ENCODE results near the gene BTNL8.

BTNL8 gene

DNA sequence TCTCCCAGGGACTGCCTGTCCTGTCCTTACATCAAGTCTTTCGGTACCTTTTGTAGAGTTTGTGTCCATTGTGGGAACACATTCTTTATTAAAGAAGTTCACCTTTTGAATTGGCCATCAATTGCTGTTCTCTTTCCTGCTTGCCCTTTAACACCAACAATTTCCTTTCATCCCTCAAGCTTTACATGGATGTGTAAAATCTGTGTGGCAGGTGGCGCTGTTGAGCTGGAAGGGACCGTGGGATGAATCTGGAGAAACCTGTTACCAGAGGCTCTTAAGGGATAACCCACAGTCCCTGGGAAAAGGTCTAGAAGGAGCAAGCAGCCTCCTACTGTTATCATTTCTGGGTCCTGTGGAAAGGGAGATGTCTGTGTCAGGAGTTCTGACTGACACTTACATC is 30.0 kb upstream of the BTNL8 start:
- Histone ChIP-seq H3K4me2 (ENCODE audit: low read length) (no peak overlapping the region), H3F3A (ENCODE audit: control insufficient read depth, insufficient read depth) (no peaks in the 10 kb centered on the region; the same call in 1 of the 2 replicates), H3K36me3 (ENCODE audit: control insufficient read depth, low read length) (no peaks in the 10 kb centered on the region), H3K4me1 (ENCODE audit: control insufficient read depth, low read length) (peaks cover 13% of the 10 kb centered on the region), H3K27ac (ENCODE audit: low read depth, low read length) (no peak overlapping the region), H3K9me3 (ENCODE audit: control insufficient read depth, insufficient read depth, low read length) (no peaks in the 10 kb centered on the region), H4K20me1 (ENCODE audit: control insufficient read depth, insufficient read depth, low read depth, low read length) (no peaks in the 10 kb centered on the region), H3K27me3 (ENCODE audit: control insufficient read depth, low read length) (no peaks in the 10 kb centered on the region), H3K79me2 (ENCODE audit: control insufficient read depth, low read length) (no peaks in the 10 kb centered on the region), H3K4me3 (ENCODE audit: low read length) (no peak overlapping the region), H3K9me2 (replicated peaks; ENCODE audit: control insufficient read depth, low read length) (no peaks in the 10 kb centered on the region)
- TF ChIP-seq, protein P1, sequence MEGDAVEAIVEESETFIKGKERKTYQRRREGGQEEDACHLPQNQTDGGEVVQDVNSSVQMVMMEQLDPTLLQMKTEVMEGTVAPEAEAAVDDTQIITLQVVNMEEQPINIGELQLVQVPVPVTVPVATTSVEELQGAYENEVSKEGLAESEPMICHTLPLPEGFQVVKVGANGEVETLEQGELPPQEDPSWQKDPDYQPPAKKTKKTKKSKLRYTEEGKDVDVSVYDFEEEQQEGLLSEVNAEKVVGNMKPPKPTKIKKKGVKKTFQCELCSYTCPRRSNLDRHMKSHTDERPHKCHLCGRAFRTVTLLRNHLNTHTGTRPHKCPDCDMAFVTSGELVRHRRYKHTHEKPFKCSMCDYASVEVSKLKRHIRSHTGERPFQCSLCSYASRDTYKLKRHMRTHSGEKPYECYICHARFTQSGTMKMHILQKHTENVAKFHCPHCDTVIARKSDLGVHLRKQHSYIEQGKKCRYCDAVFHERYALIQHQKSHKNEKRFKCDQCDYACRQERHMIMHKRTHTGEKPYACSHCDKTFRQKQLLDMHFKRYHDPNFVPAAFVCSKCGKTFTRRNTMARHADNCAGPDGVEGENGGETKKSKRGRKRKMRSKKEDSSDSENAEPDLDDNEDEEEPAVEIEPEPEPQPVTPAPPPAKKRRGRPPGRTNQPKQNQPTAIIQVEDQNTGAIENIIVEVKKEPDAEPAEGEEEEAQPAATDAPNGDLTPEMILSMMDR (IDR thresholded peaks at IDR 0.05; ENCODE audit: low read depth, low read length, poor library complexity, severe bottlenecking) = peak; percentile 89
- TF ChIP-seq EZH2phosphoT487 (IDR thresholded peaks at IDR 0.05; ENCODE audit: borderline replicate concordance, low read length) = no peak

DNA sequence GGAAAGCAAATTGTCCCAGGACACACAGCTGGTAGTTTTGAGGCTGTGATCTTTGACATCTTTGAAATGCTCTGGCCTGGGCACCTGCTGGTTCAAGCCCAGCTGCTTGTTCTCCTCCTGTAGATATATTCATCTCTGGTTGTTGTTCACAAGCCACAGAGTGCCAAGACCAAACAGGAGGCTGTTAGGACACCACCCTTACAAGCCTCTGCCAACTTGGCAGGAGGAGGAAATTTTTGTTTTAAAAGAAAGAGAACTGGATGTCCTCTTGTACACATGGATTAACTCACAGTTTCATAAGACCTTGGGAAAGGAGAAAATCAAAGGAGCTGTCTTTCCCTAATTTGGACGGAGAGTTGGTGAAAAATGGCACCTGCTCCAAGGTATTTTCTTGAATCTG is 29.4 kb upstream of the BTNL8 start:
- Histone ChIP-seq H3K79me2 (ENCODE audit: control insufficient read depth, low read length) (no peaks in the 10 kb centered on the region), H3K4me2 (ENCODE audit: low read length) (no peak overlapping the region), H3F3A (ENCODE audit: control insufficient read depth, insufficient read depth) (no peaks in the 10 kb centered on the region; the same call in 1 of the 2 replicates), H3K9me2 (replicated peaks; ENCODE audit: control insufficient read depth, low read length) (no peaks in the 10 kb centered on the region), H3K36me3 (ENCODE audit: control insufficient read depth, low read length) (no peaks in the 10 kb centered on the region), H3K27ac (ENCODE audit: low read depth, low read length) (no peak overlapping the region), H3K9me3 (ENCODE audit: control insufficient read depth, insufficient read depth, low read length) (no peaks in the 10 kb centered on the region), H3K4me1 (ENCODE audit: control insufficient read depth, low read length) (peaks cover 15% of the 10 kb centered on the region), H3K4me3 (ENCODE audit: low read length) (no peak overlapping the region), H3K27me3 (ENCODE audit: control insufficient read depth, low read length) (no peaks in the 10 kb centered on the region), H4K20me1 (ENCODE audit: control insufficient read depth, insufficient read depth, low read depth, low read length) (no peaks in the 10 kb centered on the region)
- TF ChIP-seq, protein P1 (IDR thresholded peaks at IDR 0.05; ENCODE audit: low read depth, low read length, poor library complexity, severe bottlenecking) = no peak
- TF ChIP-seq EZH2phosphoT487 (IDR thresholded peaks at IDR 0.05; ENCODE audit: borderline replicate concordance, low read length) = no peak

- H3K27ac ChIP-seq (ENCODE audit: low read depth, low read length) = no peak overlapping the region
- peaks cover 15% of the 10 kb centered on the region for H3K4me1 ChIP-seq (ENCODE audit: control insufficient read depth, low read length)
Measured at GRCh38 chr5:180870276-180871068, 28.5 kb upstream of the BTNL8 start.

More at GRCh38 chr5:180870276-180871068, 28.5 kb upstream of the BTNL8 start:
- no peaks in the 10 kb centered on the region for H3K27me3 ChIP-seq (ENCODE audit: control insufficient read depth, low read length)
- TF ChIP-seq, protein P1 (IDR thresholded peaks at IDR 0.05; ENCODE audit: low read depth, low read length, poor library complexity, severe bottlenecking) = no peak
- TF ChIP-seq EZH2phosphoT487 (IDR thresholded peaks at IDR 0.05; ENCODE audit: borderline replicate concordance, low read length) = no peak
- no peaks in the 10 kb centered on the region for H3K9me3 ChIP-seq (ENCODE audit: control insufficient read depth, insufficient read depth, low read length)
- no peaks in the 10 kb centered on the region for H3K9me2 ChIP-seq (replicated peaks; ENCODE audit: control insufficient read depth, low read length)
- no peaks in the 10 kb centered on the region for H3K79me2 ChIP-seq (ENCODE audit: control insufficient read depth, low read length)
- no peak overlapping the region for H3K4me2 ChIP-seq (ENCODE audit: low read length)
- H3K4me3 ChIP-seq (ENCODE audit: low read length) = no peak overlapping the region
- no peaks in the 10 kb centered on the region for H4K20me1 ChIP-seq (ENCODE audit: control insufficient read depth, insufficient read depth, low read depth, low read length)
- H3K36me3 ChIP-seq (ENCODE audit: control insufficient read depth, low read length) = no peaks in the 10 kb centered on the region
- H3F3A ChIP-seq (ENCODE audit: control insufficient read depth, insufficient read depth) = no peaks in the 10 kb centered on the region; the same call in 1 of the 2 replicates
